Right atrium auricular region (tissue), 2 donors: ENCODE results near the gene NEUROD2. TPM values are rescaled to one million over a fixed set of nuclear protein-coding genes. Genes with fewer than 3 reads are reported as not detected.

Experiments
- DNase-seq: peaks from one replicate; pipeline ENCODE4 v3.0.0-alpha.2; 2019; ENCODE audit warnings: low spot score
- H3K27ac ChIP-seq, 2 donors: fragments of 200-600 bp; sonication (generic); 1 replicate in 1 of 2; 2 replicates in 1 of 2; pipeline ENCODE4 v1.5.1; 2016 to 2019
- H3K27me3 ChIP-seq, 2 donors: fragments of 200-600 bp; sonication (generic); one replicate each; pipeline versions ENCODE4 v1.5.1 to v1.6.0; 2017 to 2019
- H3K36me3 ChIP-seq: fragments of 200-600 bp; sonication (generic); one replicate; pipeline ENCODE4 v1.5.1; 2016
- H3K4me1 ChIP-seq, 2 donors: fragments of 200-600 bp; sonication (generic); one replicate each; pipeline versions ENCODE4 v1.5.1 to v1.6.0; 2017 to 2019
- H3K4me3 ChIP-seq, 2 donors: fragments of 200-600 bp; sonication (generic); 1 replicate in 1 of 2; 2 replicates in 1 of 2; pipeline ENCODE4 v1.5.1; 2017 to 2019; ENCODE audit warnings: mild to moderate bottlenecking in 1 of 2, moderate library complexity in 1 of 2
- H3K9me3 ChIP-seq, 2 donors: fragments of 200-600 bp; sonication (generic); one replicate each; pipeline ENCODE4 v1.5.1; 2019
- total RNA-seq, 2 donors: library from RNA; depleted of rRNA; stranded (reverse); fragments of >200 nt; gene quantifications; one replicate each; pipeline ENCODE4 v1.1.0, GENCODE V29; 2016
- TF ChIP-seq, protein P1 (sequence below), 2 donors: fragments of 200-600 bp; sonication (generic); IDR thresholded peaks; one replicate each; pipeline ENCODE4 v1.5.1; 2019; ENCODE audit warnings: antibody characterized with exemption in 2 of 2

The NEUROD2 gene
- total RNA-seq, 2 donors from 2014 or later: not detected

DNA sequence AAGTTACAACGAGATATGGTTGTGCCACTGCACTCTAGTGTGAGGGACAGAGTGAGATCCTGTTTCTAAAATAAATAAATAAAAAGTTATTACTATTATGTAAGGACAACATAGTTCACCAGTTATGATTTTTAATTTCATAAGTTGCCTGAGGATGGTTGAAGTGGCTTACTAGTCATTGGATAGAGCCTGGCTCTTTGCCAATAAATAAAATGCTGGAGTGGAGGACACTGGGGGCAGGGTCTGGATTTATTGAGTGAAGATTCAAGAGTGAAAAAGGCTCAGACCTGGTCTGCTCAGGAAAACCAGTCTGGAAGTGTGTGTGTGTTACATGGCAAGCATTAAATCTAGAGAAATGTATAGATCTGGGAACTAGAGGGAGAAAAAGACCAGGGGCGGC is 31.3 kb upstream of the NEUROD2 start:
- Histone ChIP-seq H3K27me3 (no peaks in the 10 kb centered on the region), H3K36me3 (no peaks in the 10 kb centered on the region), H3K27ac (no peak overlapping the region), H3K4me1 (peaks cover 0 to 76% of the 10 kb centered on the region in 2 donors), H3K4me3 (no peak overlapping the region), H3K9me3 (no peaks in the 10 kb centered on the region)
- no peak for DNase-seq
- TF ChIP-seq, protein P1, sequence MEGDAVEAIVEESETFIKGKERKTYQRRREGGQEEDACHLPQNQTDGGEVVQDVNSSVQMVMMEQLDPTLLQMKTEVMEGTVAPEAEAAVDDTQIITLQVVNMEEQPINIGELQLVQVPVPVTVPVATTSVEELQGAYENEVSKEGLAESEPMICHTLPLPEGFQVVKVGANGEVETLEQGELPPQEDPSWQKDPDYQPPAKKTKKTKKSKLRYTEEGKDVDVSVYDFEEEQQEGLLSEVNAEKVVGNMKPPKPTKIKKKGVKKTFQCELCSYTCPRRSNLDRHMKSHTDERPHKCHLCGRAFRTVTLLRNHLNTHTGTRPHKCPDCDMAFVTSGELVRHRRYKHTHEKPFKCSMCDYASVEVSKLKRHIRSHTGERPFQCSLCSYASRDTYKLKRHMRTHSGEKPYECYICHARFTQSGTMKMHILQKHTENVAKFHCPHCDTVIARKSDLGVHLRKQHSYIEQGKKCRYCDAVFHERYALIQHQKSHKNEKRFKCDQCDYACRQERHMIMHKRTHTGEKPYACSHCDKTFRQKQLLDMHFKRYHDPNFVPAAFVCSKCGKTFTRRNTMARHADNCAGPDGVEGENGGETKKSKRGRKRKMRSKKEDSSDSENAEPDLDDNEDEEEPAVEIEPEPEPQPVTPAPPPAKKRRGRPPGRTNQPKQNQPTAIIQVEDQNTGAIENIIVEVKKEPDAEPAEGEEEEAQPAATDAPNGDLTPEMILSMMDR (IDR thresholded peaks at IDR 0.05): no peak

DNA sequence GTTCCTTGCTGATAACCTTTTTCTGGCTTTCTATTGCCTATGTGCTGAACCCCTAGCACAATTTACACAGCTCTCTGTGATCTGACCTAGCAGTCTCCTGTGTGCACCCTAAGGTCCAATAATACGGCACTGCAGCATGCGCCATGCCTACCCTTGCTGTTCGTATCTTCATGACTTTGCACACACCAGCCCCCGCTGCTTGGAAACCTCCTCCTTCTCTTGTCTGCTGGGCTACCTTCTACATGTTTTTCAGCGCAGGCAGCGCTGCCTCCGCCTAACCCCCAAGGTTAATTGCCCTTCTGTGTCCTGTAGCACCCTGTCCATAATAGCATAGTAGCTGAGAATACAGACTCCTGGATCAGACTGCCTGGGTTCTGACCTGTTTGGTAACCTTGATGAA is 30.6 kb upstream of the NEUROD2 start:
- DNase-seq: no peak
- no peaks in the 10 kb centered on the region for H3K9me3 ChIP-seq
- no peaks in the 10 kb centered on the region for H3K36me3 ChIP-seq
- TF ChIP-seq, protein P1 (IDR thresholded peaks at IDR 0.05): no peak
- H3K27me3 ChIP-seq: no peaks in the 10 kb centered on the region
- H3K4me3 ChIP-seq: peak overlapping the region in 1 of 2 donors; percentile 79
- H3K27ac ChIP-seq: no peak overlapping the region
- peaks cover 0 to 68% of the 10 kb centered on the region in 2 donors for H3K4me1 ChIP-seq

DNA sequence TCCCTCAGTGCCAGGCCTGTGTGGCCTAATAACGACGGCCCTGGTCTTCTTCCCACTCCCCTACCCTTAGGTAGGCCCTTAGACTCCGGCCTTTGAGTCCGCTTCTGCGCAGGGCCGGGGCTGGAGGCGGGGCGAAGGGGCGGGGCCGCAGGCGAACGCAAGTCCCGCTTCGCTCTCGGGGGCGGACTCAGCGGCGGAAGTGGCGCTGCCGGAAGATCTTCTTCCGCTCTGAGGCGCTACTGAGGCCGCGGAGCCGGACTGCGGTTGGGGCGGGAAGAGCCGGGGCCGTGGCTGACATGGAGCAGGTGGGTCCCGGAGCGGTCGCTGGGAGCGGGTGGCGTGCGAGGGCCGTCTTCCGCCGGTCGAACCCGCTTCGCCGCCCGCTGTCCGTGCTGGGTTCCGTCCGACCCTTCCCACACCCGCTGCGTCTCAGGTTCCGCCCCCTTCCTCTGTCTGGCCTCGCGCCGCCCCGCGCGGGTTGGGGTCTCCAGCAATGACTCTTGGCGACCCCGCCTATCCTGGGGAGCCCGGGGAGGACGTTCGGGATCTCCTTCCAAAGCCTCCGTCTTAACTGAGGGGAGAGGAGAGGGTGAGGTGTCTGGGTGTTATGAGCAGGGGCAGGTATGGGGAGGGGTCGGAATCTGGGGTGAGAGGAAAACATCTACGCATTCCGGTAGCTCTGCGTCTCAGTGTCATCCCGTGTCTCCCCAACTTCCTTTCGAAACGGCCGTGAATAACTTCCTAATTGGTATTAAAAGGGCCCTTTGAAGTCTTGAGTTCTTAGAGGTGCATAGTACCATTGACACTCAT is 29.4 kb upstream of the NEUROD2 start, which contains the start of gene STARD3:
TSS of gene STARD3 (plus strand) at position 218 of the 810 bp plus-strand sequence. CDS start 16,388 bp downstream, outside the sequence.
- Histone ChIP-seq H3K4me3 (peak within 1 kb of the TSS; percentile 79 to 89), H3K27ac (peak within 1 kb of the TSS; percentile 92 to 93), H3K36me3 (no peaks in the 10 kb centered on the region), H3K27me3 (no peaks in the 10 kb centered on the region), H3K9me3 (no peaks in the 10 kb centered on the region), H3K4me1 (peaks cover 0 to 57% of the 10 kb centered on the region in 2 donors)
- TF ChIP-seq, protein P1 (IDR thresholded peaks at IDR 0.05): peak in 1 of 2 donors; percentile 43
- peak; percentile 88 for DNase-seq

DNA sequence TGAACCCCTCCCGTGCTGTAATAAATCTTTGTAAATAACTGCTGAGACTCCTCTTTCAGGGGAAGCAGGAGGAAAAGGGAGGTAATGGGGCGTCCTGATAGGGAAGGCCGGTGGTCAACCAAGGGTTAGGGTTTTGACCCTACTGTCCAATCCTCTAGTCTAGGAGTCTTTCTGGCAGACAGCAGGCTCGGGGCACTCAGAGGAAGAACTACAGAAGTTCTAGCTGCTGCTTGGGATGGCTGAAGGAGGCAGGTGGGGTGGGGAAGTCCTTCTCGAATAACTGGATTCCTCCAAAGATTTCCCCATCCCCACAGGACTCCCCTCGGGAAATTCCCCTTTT is 28.8 kb upstream of the NEUROD2 start:
- no peaks in the 10 kb centered on the region for H3K36me3 ChIP-seq
- TF ChIP-seq, protein P1 (IDR thresholded peaks at IDR 0.05): no peak
- peak overlapping the region; percentile 92 to 93 for H3K27ac ChIP-seq
- peak overlapping the region; percentile 79 to 89 for H3K4me3 ChIP-seq
- no peaks in the 10 kb centered on the region for H3K9me3 ChIP-seq
- H3K27me3 ChIP-seq: no peaks in the 10 kb centered on the region
- no peak for DNase-seq
- H3K4me1 ChIP-seq: peaks cover 0 to 51% of the 10 kb centered on the region in 2 donors

DNA sequence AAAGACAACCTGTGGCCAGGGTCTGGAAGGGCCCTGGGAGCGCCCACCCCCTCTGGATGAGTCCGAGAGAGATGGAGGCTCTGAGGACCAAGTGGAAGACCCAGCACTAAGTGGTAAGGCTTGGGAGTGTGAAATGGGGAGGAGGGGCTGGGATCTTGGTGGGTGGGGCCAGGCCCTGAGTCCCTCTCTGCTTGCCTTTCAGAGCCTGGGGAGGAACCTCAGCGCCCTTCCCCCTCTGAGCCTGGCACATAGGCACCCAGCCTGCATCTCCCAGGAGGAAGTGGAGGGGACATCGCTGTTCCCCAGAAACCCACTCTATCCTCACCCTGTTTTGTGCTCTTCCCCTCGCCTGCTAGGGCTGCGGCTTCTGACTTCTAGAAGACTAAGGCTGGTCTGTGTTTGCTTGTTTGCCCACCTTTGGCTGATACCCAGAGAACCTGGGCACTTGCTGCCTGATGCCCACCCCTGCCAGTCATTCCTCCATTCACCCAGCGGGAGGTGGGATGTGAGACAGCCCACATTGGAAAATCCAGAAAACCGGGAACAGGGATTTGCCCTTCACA is 28.0 kb upstream of the NEUROD2 start:
- DNase-seq: no peak
- Histone ChIP-seq H3K9me3 (no peaks in the 10 kb centered on the region), H3K27me3 (no peaks in the 10 kb centered on the region), H3K4me1 (peaks cover 0 to 44% of the 10 kb centered on the region in 2 donors), H3K4me3 (no peak overlapping the region), H3K27ac (no peak overlapping the region), H3K36me3 (no peaks in the 10 kb centered on the region)
- TF ChIP-seq, protein P1 (IDR thresholded peaks at IDR 0.05): no peak
